GM18951 (cell line): ENCODE results near the gene SPRR1A.

Source experiments
- POLR2A ChIP-seq: IDR thresholded peaks from 4 replicates; pipeline ENCODE4 v1.6.1; 2011; ENCODE audit warnings: mild to moderate bottlenecking; ENCODE audit not compliant: insufficient read length, insufficient read depth; ENCODE audit errors: extremely low read depth
- in situ Hi-C: fragments of 300-500 bp; cut with MboI; formaldehyde crosslinking; loops from one replicate; pipeline ENCODE4 v1.12.0; 2022; ENCODE audit warnings: low sequenced_read_pairs, mixed read lengths, inconsistent platforms; ENCODE audit not compliant: unreplicated experiment

Gene SPRR1A

GRCh38 chr1:152961226-152961891 is 22.5 kb upstream of the SPRR1A start:
- no peak for TF ChIP-seq POLR2A
- in situ Hi-C loops = no loop called here

GRCh38 chr1:152962876-152963415 is 20.9 kb upstream of the SPRR1A start:
- in situ Hi-C loops = no loop called here
- TF ChIP-seq POLR2A = no peak

- no peak for TF ChIP-seq POLR2A
- in situ Hi-C loops = no loop called here
Observed at GRCh38 chr1:152964536-152964935, 19.3 kb upstream of the SPRR1A start.

GRCh38 chr1:152965853-152966252 is 18.0 kb upstream of the SPRR1A start:
- no peak for TF ChIP-seq POLR2A
- in situ Hi-C loops = no loop called here

GRCh38 chr1:152967201-152967600 is 16.7 kb upstream of the SPRR1A start:
- TF ChIP-seq POLR2A = no peak
- in situ Hi-C loops = no loop called here

- no peak for TF ChIP-seq POLR2A
- in situ Hi-C loops = no loop called here
Observed at GRCh38 chr1:152968248-152968647, 15.6 kb upstream of the SPRR1A start.

- in situ Hi-C loops = no loop called here
- TF ChIP-seq POLR2A = no peak
Observed at GRCh38 chr1:152969036-152969435, 14.8 kb upstream of the SPRR1A start.

- no peak for TF ChIP-seq POLR2A
- in situ Hi-C loops = no loop called here
Observed at GRCh38 chr1:152970495-152970894, 13.4 kb upstream of the SPRR1A start, which contains the start of gene SPRR4. SPRR4 (plus strand) TSS chr1:152970648; CDS start chr1:152971891, 1,243 bp downstream.

- TF ChIP-seq POLR2A = no peak
- in situ Hi-C loops = no loop called here
Observed at GRCh38 chr1:152972196-152972886, 11.5 kb upstream of the SPRR1A start.

- in situ Hi-C loops = no loop called here
- TF ChIP-seq POLR2A = no peak
Observed at GRCh38 chr1:152976688-152977087, 7.2 kb upstream of the SPRR1A start.

- in situ Hi-C loops = no loop called here
- no peak for TF ChIP-seq POLR2A
Observed at GRCh38 chr1:152977614-152978013, 6.3 kb upstream of the SPRR1A start.

GRCh38 chr1:152980676-152981075 is 3.2 kb upstream of the SPRR1A start:
- in situ Hi-C loops = no loop called here
- no peak for TF ChIP-seq POLR2A

GRCh38 chr1:152981146-152981871 is 2.6 kb upstream of the SPRR1A start:
- in situ Hi-C loops = no loop called here

GRCh38 chr1:152982076-152982475 is 1.8 kb upstream of the SPRR1A start:
- TF ChIP-seq POLR2A = no peak
- in situ Hi-C loops = no loop called here

More at GRCh38 chr1:152981146-152981871, 2.6 kb upstream of the SPRR1A start:
- TF ChIP-seq POLR2A = no peak

- in situ Hi-C loops = no loop called here
- no peak for TF ChIP-seq POLR2A
Observed at GRCh38 chr1:152983234-152983633, 647 bp upstream of the SPRR1A start.
